GM19193 (cell line): ENCODE measurements around the gene HP1BP3.

ENCODE experiments used
- POLR2A ChIP-seq: IDR thresholded peaks from 4 replicates; pipeline ENCODE4 v1.6.1; 2011; ENCODE audit not compliant: insufficient read depth, insufficient read length; ENCODE audit errors: extremely low read depth

HP1BP3 gene

GRCh38 chr1:20725189-20726117 lies 61.7 kb downstream of the HP1BP3 start:
- no peak for TF ChIP-seq POLR2A

GRCh38 chr1:20724364-20725188 lies 62.5 kb downstream of the HP1BP3 start:
- TF ChIP-seq POLR2A: no peak

- TF ChIP-seq POLR2A: no peak
Observed at GRCh38 chr1:20723537-20724363, 63.4 kb downstream of the HP1BP3 start.

- no peak for TF ChIP-seq POLR2A
Observed at GRCh38 chr1:20723159-20723536, 64.0 kb downstream of the HP1BP3 start.

- no peak for TF ChIP-seq POLR2A
Observed at GRCh38 chr1:20721117-20722061, 65.7 kb downstream of the HP1BP3 start.

- TF ChIP-seq POLR2A: no peak
Observed at GRCh38 chr1:20720631-20721091, 66.4 kb downstream of the HP1BP3 start.

- no peak for TF ChIP-seq POLR2A
Observed at GRCh38 chr1:20719871-20720620, 67.1 kb downstream of the HP1BP3 start.

GRCh38 chr1:20719261-20719660 lies 67.8 kb downstream of the HP1BP3 start:
- TF ChIP-seq POLR2A: no peak

GRCh38 chr1:20717452-20718342 lies 69.4 kb downstream of the HP1BP3 start, which contains the start of gene KIF17:
TSS of gene KIF17 (minus strand) at chr1:20718007. CDS start at chr1:20717706, 301 bp downstream.
- TF ChIP-seq POLR2A: no peak

GRCh38 chr1:20716232-20716631 lies 70.9 kb downstream of the HP1BP3 start:
- TF ChIP-seq POLR2A: no peak

- TF ChIP-seq POLR2A: no peak
Observed at GRCh38 chr1:20715406-20715805, 71.7 kb downstream of the HP1BP3 start.

- no peak for TF ChIP-seq POLR2A
Observed at GRCh38 chr1:20713440-20713839, 73.7 kb downstream of the HP1BP3 start.
